Tibial nerve (tissue), 4 donors: ENCODE results near the gene RUNDC3A. TPM values are rescaled to one million over a fixed set of nuclear protein-coding genes. Genes with fewer than 3 reads are reported as not detected.
A peak's percentile ranks its signal among the peaks of the same experiment; 100 is the strongest.

Experiments
- DNase-seq, 2 donors: peaks; one replicate each; pipeline ENCODE4 v3.0.0-alpha.2; 2019; ENCODE audit warnings: low spot score in 2 of 2
- H3K27ac ChIP-seq, 4 donors: fragments of 200-600 bp; sonication (generic) in 3 of 4; one replicate each; pipeline ENCODE4 v1.5.1; 2017 to 2019; ENCODE audit warnings: mild to moderate bottlenecking in 1 of 4
- H3K27me3 ChIP-seq, 2 donors: fragments of 200-600 bp; sonication (generic) in 1 of 2; one replicate each; pipeline versions ENCODE4 v1.5.1 to v1.6.0; 2017 to 2019
- H3K36me3 ChIP-seq, 3 donors: fragments of 200-600 bp; sonication (generic); one replicate each; pipeline ENCODE4 v1.5.1; 2018 to 2019
- H3K4me1 ChIP-seq, 4 donors: fragments of 200-600 bp; sonication (generic) in 3 of 4; one replicate each; pipeline ENCODE4 v1.5.1; 2017 to 2019
- H3K4me3 ChIP-seq, 4 donors: fragments of 200-600 bp; sonication (generic) in 3 of 4; one replicate each; pipeline ENCODE4 v1.5.1; 2017 to 2019; ENCODE audit warnings: mild to moderate bottlenecking in 1 of 4, moderate library complexity in 1 of 4
- H3K9me3 ChIP-seq, 4 donors: fragments of 200-600 bp; sonication (generic) in 3 of 4; one replicate each; pipeline ENCODE4 v1.5.1; 2017 to 2019
- CTCF ChIP-seq, 5 experiments: fragments of 200-600 bp in 3 of 5; fragments of 450-650 bp in 2 of 5; sonication (generic) in 3 of 5; IDR thresholded peaks; one replicate each; pipeline ENCODE4 v1.5.1; 2016 to 2019; ENCODE audit warnings: antibody characterized with exemption in 5 of 5, mild to moderate bottlenecking in 3 of 5, moderate library complexity in 2 of 5
- EP300 ChIP-seq, 2 donors: sonication (generic); formaldehyde crosslinking; IDR thresholded peaks; one replicate each; pipeline ENCODE4 v1.6.1; 2017; ENCODE audit warnings: antibody characterized with exemption in 2 of 2, mild to moderate bottlenecking in 1 of 2
- POLR2A ChIP-seq, 2 donors: fragments of 450-650 bp; IDR thresholded peaks; one replicate each; pipeline ENCODE4 v1.6.1; 2017; ENCODE audit warnings: antibody characterized with exemption in 2 of 2, mild to moderate bottlenecking in 2 of 2, moderate library complexity in 2 of 2
- WGBS, 2 donors: methylation state at CpG; one replicate each; pipeline ENCODE4 v1.1.5; 2018; 5-methylcytosine and 5-hydroxymethylcytosine counted together
- total RNA-seq, 4 donors: library from RNA; depleted of rRNA; stranded (reverse); fragments of >200 nt; gene quantifications; one replicate each; pipeline ENCODE4 v1.1.0, GENCODE V29; 2016

RUNDC3A gene
- total RNA-seq, 4 donors from 2014 or later: not detected

GRCh38 chr17:44331249-44331760 lies 22.9 kb downstream of the RUNDC3A start:
- peak in 1 of 2 donors; percentile 93 for DNase-seq
- TF ChIP-seq CTCF (IDR thresholded peaks at IDR 0.05) (peak; percentile 74 to 86 (median 77)), POLR2A (IDR thresholded peaks at IDR 0.05) (no peak), EP300 (IDR thresholded peaks at IDR 0.05) (peak in 1 of 2 donors; percentile 21)
- H3K9me3 ChIP-seq: no peaks in the 10 kb centered on the region

GRCh38 chr17:44333371-44333770 lies 25.0 kb downstream of the RUNDC3A start:
- no peak overlapping the region for H3K27ac ChIP-seq
- WGBS, 2 donors: 66 to 72% methylated on average over 5 of the region's 5 CpGs
- TF ChIP-seq EP300 (IDR thresholded peaks at IDR 0.05) (no peak), POLR2A (IDR thresholded peaks at IDR 0.05) (no peak), CTCF (IDR thresholded peaks at IDR 0.05) (no peak)
- H3K4me3 ChIP-seq: no peak overlapping the region
- no peaks in the 10 kb centered on the region for H3K9me3 ChIP-seq
- DNase-seq: no peak
- peaks cover 0 to 8% (median 0%) of the 10 kb centered on the region in 4 donors for H3K4me1 ChIP-seq
- peaks cover 0 to 9% of the 10 kb centered on the region in 2 donors for H3K27me3 ChIP-seq
- H3K36me3 ChIP-seq: no peaks in the 10 kb centered on the region

More at GRCh38 chr17:44331249-44331760, 22.9 kb downstream of the RUNDC3A start:
- Histone ChIP-seq H3K36me3 (no peaks in the 10 kb centered on the region), H3K4me1 (peaks cover 0 to 16% (median 2%) of the 10 kb centered on the region in 4 donors), H3K27me3 (peaks cover 0 to 5% of the 10 kb centered on the region in 2 donors), H3K4me3 (no peak overlapping the region), H3K27ac (no peak overlapping the region)
- WGBS, 2 donors: 3% methylated on average over 7 of the region's 7 CpGs

GRCh38 chr17:44334315-44334714 lies 25.9 kb downstream of the RUNDC3A start:
- 30 to 56% methylated on average over 2 of the region's 2 CpGs for WGBS, 2 donors
- TF ChIP-seq EP300 (IDR thresholded peaks at IDR 0.05) (no peak), POLR2A (IDR thresholded peaks at IDR 0.05) (no peak), CTCF (IDR thresholded peaks at IDR 0.05) (no peak)
- H3K4me1 ChIP-seq: peaks cover 0 to 8% (median 0%) of the 10 kb centered on the region in 4 donors

GRCh38 chr17:44334727-44335126 lies 26.3 kb downstream of the RUNDC3A start:
- H3K4me1 ChIP-seq: peaks cover 0 to 8% (median 0%) of the 10 kb centered on the region in 4 donors
- H3K27ac ChIP-seq: no peak overlapping the region
- H3K4me3 ChIP-seq: no peak overlapping the region
- no peaks in the 10 kb centered on the region for H3K36me3 ChIP-seq
- no peak for DNase-seq
- TF ChIP-seq CTCF (IDR thresholded peaks at IDR 0.05) (no peak), POLR2A (IDR thresholded peaks at IDR 0.05) (no peak), EP300 (IDR thresholded peaks at IDR 0.05) (no peak)
- no peaks in the 10 kb centered on the region for H3K9me3 ChIP-seq
- H3K27me3 ChIP-seq: peaks cover 0 to 9% of the 10 kb centered on the region in 2 donors
- 38 to 60% methylated on average over 2 to 3 of the region's 3 CpGs for WGBS, 2 donors

More at GRCh38 chr17:44334315-44334714, 25.9 kb downstream of the RUNDC3A start:
- Histone ChIP-seq H3K27me3 (peaks cover 0 to 9% of the 10 kb centered on the region in 2 donors), H3K9me3 (no peaks in the 10 kb centered on the region), H3K27ac (no peak overlapping the region), H3K4me3 (no peak overlapping the region), H3K36me3 (no peaks in the 10 kb centered on the region)
- no peak for DNase-seq

GRCh38 chr17:44335564-44335963 lies 27.2 kb downstream of the RUNDC3A start:
- H3K9me3 ChIP-seq: no peaks in the 10 kb centered on the region
- no peak for TF ChIP-seq EP300 (IDR thresholded peaks at IDR 0.05)
- TF ChIP-seq POLR2A (IDR thresholded peaks at IDR 0.05): no peak
- no peak for TF ChIP-seq CTCF (IDR thresholded peaks at IDR 0.05)

More at GRCh38 chr17:44335564-44335963, 27.2 kb downstream of the RUNDC3A start:
- Histone ChIP-seq H3K36me3 (no peaks in the 10 kb centered on the region), H3K27ac (no peak overlapping the region), H3K4me1 (peaks cover 0 to 8% (median 0%) of the 10 kb centered on the region in 4 donors), H3K27me3 (peaks cover 0 to 9% of the 10 kb centered on the region in 2 donors), H3K4me3 (no peak overlapping the region)
- WGBS, 2 donors: 59 to 72% methylated on average over 3 of the region's 3 CpGs
- no peak for DNase-seq
